Stimulated activated CD8-positive, alpha-beta memory T cell treated with anti-CD3 and anti-CD28 coated beads, Interleukin-15, amount 100 ng/mL, for 4 hours (primary cell): ENCODE results near the gene KCNMB2.
"Not testable (repeated sequence)": the region's sequence is repeated elsewhere in the genome, so short reads cannot be mapped to it uniquely, and the experiment has no call there.

Experiments
- DNase-seq, 2 donors: peaks; one replicate each; pipeline ENCODE4 v3.0.0-alpha.2; 2020; ENCODE audit warnings: low read depth in 2 of 2

Gene KCNMB2

DNA sequence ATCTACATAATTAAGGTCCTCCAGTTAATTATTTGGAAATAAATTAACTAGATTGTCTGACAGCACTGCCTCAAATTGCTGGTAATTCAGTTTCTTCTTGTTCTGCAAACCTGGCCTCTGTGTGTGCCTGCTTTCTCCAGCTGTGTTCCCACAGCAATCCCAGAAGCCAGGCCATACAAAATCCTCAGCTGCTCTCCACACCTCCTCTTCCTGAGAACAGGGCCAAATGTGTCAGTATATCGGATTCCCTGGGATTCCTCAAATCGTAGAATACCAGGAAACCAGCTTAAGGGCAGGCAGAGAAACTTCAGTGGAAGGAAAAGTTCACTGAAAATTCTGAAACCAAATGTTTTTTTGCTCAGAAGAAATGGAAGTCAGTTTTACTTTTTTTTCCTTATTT is 273.9 kb downstream of the KCNMB2 start:
- no peak for DNase-seq

DNA sequence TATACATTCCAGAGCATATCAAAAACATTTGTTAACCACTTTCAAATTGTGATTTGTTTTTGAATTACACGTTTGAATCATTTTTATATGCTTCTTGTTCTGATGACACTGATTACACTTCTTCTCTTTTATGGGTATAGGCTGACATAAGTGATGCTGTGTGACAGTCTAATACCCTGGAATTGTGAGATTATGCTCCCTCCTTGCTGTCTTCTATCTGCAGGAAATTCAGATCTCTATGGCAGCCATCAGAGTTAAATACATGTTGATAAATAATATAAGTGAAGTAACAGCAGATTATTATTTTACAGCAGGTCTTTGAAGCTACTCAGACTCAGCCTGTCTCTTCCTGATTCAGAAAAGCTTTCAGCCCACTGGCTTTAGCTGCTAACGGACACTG is 286.5 kb downstream of the KCNMB2 start:
- DNase-seq, result no peak

DNA sequence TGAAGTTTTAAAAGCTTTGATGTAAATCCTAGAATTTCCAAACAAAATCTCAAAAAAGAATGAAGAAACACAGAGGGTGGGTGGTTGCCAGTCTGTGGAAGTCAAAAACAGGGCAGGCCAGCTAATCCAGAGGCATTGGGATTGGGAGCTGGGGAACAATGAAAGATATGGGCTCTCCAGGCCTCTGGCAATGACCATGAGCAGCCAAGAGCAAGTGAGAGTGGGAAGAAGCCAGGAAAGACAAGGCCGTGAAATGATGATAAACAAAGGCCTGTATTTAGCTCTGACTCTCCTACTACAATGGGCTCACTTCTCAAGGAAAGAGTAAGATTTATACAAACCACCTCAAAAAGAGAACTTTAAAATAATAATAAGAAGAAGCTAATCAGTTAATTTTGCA is 286.9 kb downstream of the KCNMB2 start:
- DNase-seq, result no peak

DNA sequence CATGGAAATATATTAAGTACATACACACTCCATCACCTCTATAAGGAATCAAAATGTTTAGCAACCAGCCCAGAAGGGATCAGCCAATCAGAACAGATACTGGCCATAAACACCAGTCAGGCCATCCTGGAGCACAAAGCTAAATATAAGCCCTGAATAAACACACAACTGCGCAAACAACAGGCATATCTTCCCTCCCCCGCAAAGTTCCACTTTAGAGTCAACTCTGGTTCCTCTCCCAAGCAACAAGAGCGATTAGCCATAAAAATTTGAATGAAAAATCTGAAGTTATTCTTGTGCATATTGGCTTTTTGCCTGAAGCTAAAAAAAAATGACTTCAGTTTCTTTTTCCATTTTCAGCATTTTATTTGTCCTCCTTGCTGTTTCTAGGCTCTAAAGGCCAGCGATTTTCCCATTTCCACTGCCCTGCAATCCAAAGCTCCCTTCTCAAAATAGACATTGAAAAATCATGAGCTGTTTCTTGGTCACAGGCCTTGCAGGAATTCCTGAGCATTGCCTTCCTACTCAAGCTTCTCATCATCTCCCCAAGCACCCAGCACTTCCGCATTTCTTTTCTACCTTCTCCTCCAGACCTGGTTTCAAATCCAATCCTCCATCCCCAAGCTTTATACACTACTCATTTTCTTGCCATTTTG is 287.5 kb downstream of the KCNMB2 start:
- no peak for DNase-seq

DNA sequence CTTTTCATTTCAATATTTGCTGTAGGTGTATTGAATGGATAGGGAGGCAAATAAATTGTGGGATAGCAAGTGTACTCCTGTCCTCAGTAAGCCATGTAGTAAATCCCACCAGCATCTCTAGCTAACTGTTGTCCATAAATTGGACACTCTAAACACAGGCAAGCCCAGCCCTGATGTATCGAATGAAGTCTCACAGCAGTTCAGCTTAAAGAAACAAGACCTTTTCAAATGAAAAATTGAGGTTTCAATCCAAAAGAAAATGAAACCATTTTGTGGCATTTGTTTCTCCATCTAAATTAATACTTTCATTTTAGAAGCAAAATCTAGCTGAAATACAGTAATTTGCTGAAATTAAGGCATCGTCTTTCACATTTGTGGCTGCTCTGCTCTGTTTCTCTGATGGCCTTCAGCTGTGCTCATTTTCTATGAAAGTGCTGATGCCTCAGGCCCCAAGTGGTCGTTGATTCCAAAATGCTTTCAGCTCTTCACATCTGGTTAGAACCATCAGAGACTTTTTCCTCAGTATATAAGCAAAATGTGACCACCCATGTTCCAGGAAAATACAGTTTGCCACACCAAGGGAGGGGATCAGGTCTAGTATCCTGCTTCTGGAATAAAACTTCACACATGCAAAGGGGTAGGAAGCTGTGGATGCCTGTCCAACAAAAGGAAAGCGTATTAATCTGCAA is 290.3 kb downstream of the KCNMB2 start:
- DNase-seq, result no peak

DNA sequence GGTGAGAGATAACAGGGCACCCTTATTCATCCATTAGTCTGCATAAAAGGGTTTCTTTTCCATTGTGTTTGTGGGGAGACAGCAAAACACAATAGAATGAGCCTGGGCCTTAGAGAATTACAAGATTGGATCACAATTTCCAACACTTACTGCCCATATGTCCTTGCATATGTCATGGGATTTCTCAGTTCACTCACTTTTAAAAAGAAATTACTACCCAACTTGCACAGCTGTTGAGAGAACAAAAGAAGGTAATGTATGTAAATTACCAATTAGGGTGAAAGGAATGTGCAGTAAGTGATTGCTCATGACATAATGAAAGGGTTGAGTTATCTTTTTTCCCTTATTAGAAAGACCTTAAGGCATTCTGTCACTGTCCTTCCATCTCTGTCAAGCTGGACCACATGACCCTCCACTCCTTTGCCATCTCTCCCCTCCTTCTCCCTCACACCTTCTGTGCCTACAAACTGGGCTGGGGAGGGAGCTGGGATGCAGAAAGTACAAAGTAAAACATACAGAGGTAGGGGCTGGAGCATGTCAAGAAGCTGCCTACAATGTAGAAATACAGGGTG is 291.1 kb downstream of the KCNMB2 start:
- no peak for DNase-seq

DNA sequence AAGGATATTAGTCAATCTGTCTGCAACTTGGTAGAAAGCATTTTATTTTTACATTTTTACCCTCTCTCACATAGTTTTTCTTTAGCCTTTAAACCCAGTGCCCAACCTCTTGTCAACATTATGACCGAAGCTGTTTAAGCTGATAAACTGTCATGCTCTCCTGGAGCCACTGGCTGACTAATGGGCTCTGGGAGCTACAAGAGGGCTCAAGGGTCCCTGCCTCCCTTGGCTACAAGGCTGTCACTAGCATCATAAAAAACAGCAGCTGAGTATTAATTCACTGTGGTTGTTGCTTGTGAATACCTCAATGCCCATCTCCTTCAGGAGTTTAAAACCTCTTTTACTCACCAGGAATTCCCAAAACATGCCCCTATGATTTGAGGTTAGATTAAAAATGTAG is 297.5 kb downstream of the KCNMB2 start:
- DNase-seq, result no peak

DNA sequence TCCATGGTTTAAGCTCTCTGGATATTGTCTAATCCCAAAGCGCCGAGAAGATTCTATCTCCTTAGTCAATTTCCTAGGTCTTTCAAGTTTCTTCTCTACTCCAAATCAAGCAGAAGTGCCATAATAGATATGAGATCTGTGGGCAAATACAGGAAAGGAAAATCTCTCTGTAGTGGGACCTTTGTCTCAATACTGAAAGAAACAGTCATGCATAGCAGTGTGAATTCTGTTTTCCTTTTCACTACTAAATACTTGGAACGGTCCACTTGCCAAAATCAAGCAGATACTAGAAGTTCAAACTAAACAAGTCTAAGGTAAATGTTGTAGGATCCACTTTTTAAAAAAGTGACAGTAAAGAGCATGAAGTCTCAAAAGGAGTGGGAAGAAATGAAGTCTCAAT is 298.8 kb downstream of the KCNMB2 start:
- no peak for DNase-seq

DNA sequence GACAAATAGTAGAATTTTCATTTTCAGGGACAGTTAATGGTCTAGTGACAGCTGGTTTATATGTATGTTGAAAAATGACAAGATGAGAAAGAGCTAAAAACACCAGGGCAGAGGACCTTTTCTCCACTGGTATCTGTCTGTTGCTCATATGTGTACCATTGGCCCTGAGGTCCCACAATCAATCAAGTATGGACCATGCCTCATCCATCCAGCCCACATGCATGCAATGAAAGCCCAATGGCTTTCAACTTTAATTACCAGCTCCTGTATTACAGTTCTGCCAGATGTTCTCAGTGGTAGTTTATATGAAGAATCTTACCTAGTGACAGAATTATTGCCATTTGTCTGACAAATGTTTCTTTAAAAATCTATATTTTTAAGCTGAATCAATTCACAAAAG is 301.3 kb downstream of the KCNMB2 start:
- DNase-seq, result no peak

DNA sequence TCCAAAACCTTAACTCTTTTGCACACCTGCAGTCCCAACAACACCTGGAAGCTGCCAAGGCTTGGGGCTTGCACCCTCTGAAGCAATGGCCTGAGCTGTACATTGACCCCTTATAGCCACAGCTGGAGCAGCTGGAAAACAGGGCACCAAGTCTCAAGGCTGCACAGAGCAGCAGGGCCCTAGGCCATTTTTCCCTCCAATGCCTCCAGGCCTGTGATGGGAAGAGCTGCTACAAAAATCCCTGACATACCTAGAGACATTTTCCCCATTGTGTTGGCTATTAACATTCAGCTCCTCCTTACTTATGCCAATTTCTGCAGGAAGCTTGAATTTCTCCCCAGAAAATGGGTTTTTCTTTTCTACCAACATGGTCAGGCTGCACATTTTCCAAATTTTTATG is 304.4 kb downstream of the KCNMB2 start:
- no peak for DNase-seq

DNA sequence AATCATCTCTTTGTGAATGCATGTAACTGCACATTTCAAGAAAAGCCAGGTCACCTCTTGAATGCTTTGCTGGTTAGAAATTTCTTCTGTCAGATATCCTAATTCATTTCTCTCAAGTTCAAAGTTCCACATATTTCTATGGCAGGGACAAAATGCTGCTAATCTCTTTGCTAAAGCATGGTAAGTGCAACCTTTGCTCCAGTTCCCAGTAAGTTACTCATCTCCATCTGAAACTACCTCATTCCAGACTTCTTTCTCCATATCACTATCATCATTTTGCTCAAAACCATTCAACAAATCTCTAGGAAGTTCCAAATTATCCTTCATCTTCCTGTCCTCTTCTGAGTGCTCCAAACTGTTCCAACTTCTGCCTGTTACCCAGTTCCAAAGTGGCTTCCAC is 304.8 kb downstream of the KCNMB2 start:
- no peak for DNase-seq

DNA sequence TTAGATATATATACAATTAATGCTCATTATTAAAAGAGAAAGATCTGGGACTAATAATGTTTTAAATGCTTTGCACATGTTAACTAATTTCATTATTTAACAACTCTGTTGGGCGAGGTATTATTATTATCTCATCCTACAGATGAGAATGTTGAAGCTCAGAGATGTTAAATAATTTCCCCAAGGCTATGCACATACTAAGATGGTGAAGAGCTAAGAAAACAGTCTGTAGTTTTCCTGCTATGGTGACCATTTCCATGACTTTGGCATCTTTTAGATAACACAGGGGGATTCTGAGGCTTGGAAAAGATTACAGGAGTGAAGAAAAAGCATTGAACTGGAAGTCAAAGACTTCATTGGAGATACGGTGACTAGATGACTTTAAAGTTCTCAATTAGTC is 308.7 kb downstream of the KCNMB2 start:
- DNase-seq, result no peak

DNA sequence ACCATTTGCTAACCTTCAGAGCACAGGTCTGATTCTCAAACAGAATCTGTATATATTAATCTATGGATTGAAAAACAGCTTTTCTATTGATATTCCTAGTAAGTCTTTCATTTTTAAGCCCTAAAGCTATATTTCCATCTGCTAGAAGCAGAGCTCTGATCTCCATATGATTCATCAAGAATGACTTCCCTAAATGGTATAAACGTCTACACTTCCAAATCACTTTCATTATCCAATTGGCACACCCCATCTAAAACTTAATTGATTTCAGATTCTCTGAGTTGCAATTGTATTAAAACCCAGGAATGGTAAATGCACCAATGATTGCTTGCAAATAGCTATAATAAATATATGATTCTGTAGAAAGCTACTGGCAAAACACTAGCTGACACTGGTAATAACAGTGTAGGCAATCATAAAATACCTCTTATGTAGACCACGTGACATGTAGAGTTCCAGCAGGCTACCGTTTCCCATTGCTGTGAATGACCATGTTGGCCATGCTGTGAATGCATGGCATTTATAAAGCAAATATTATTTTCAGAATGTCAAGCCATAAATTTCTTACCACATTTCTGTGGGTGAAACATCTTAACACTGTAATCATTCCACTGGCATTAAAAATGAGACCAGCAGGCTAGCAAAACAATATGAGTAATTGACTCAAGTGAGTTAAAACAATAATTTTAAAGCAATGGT is 309.3 kb downstream of the KCNMB2 start:
- no peak for DNase-seq

DNA sequence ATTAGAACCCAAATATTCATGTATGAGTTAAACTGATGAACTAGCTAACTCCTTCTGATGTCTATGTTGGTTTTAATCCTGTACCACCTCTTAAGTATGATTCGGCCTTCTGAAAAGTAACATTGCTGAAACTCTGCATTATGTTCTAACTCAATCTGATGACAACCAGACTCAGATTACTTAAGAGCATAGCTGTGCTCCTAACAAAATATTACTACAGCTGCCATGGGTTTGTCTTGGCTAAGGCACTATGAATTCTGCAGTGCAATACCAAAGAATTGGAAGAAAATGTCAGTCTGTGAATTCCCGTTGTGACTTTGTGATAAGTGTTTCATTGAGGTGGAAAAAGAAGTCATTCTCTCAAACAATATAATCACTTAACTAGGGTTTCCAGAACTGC is 311.0 kb downstream of the KCNMB2 start:
- DNase-seq, result no peak

DNA sequence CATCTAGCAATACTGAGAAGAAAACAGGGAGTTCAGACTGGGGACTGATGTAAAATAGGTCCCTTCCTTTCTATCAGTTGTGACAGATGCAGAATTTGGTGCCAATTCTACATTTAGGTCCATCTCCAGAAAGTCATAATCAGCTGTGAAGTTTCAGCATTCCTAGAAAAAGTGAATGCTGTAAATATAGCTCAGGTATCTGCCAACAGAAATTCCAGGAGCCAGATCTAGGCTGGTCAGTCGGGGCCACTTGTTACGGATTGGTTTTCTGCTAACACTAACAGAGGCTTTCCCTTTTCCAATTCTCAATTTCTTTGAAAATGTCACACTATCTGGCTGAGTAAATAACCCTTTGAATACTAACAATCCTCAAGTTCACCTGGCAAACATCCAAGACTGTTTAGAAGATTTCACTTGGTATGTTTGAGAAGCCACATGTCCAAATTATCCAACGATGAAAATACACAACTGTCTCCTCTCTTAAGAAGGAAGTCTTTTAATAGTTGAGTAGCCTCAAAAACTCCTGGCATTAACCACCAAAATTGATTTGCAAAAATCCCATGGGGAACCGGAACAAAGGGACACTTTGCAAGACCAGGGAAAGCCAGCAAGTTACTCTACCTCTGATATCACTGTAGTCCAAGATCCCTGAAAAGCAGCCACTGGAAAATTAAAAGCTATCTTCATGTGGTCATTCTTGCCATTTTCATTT is 313.1 kb downstream of the KCNMB2 start:
- no peak for DNase-seq

DNA sequence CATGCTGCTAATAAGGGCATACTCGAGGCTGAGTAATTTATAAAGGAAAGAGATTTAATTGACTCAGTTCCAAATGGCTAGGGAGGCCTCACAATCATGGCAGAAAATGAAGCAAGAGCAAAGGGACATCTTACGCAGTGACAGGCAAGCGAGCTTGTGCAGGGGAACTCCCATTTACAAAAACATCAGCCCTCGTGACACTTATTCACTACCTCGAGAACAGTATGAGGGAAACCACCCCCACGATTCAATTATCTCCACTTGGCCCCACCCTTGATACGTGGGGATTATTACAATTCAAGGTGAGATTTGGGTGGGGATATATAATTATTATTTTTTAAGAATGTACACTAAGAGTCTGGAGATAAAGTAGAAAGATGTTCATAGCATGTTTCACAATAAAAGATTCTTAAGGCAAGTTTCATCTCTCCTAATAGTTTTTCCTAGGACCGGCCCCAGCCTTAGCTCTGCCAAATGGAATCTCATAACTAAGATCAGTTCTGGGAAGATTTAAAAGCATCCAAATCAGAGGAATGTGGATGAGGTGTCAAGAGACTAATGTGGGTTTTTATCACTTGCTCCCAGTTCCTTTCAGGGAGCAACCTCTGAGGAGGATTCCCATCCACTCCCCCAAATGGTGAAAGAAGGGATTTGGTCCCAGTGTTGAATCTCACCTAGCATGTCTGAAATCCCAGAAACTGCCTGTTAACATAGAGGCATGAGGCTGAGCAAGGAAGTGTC is 314.4 kb downstream of the KCNMB2 start:
- no peak for DNase-seq

DNA sequence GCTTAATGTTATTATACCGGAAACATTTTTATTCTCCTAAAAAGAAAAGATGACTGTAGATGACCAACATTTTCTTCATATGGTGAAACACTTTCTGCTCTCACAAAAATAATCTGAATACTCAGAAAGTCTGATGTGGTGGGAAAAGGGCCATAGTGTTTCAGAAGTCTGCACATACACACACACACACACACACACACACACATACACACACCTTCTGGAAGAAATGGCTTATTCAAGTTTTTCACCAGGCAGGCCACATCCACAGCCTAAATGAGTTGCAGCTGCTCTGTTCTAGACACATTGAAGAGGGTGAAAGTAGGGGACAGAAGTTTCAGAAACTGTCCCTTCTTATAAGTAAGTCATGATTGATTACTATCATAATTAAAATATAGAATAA is 315.3 kb downstream of the KCNMB2 start:
- no peak for DNase-seq

DNA sequence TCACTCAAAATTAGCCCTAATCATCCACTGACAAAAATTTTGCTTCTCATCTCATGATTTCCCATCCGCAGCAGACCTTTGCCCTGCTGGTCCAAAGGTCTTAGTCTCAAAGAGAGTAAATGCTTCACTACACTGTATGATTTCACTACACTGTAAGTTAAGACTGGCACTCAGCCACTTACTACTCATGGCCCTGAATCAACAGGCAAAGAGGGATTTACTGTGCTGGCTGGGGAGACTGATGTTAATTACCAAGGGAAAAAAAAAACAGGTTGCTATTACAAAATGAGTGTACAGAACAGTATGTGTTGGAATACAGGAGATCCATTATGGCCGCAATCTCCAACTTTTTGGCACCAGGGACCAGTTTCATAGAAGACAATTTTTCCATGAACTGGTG is 320.6 kb downstream of the KCNMB2 start:
- no peak for DNase-seq

DNA sequence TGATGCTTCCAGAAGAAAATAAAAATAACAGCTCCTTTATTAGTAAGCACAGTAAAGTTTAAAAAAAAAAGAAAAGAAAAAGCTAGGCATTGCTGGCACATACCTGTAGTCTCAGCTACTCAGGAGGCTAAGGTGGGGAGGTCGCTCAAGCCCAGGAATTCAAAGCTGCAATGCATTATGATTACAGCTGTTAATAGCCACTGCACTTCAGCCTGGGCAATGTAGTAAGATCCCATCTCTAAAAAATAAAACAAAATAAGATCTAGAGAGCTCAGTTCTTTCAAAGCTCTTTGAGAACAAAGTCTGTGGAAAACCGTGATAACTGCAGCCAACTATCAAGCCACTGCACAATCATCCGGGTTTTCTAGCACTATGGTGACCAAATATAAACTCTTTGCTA is 323.1 kb downstream of the KCNMB2 start:
- DNase-seq, result no peak

DNA sequence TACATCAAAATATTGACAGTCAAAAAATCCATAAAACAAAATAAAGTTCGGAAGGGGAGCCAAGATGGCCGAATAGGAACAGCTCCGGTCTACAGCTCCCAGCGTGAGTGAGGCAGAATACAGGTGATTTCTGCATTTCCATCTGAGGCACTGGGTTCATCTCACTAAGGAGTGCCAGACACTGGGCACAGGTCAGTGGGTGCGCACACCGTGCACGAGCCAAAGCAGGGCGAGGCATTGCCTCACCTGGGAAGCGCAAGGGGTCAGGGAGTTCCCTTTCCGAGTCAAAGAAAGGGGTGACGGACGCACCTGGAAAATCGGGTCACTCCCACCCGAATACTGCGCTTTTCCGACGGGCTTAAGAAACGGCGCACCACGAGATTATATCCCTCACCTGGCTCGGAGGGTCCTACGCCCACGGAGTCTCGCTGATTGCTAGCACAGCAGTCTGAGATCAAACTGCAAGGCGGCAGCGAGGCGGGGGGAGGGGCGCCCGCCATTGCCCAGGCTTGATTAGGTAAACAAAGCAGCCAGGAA is 323.7 kb downstream of the KCNMB2 start:
- not testable (repeated sequence) for DNase-seq

DNA sequence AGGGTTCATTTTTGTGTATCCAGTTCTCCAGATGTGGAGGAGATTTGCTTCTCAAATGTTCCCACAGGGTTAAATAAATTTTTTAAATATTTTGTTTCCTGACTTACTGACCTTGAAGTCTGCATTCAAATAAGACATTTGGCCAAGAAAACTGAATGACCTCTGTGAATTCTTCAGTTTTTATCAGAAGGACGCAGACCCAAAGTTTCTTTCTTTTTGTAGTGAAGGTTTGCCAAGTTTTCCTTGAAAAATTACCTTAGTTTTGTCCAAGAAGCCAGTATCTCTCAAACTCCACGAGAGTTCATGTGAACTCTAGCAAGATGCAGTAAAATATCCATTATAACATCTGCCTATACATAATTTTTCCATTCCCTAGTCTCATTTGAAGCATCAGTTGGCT is 332.4 kb downstream of the KCNMB2 start:
- DNase-seq, result no peak
